Activated naive CD8-positive, alpha-beta T cell treated with anti-CD3 and anti-CD28 coated beads, Interleukin-2, amount 50 U/mL, for 24 hours (primary cell): ENCODE results near the gene FNTB.

Source experiments
- ATAC-seq: fragments of 150-1000 bp; cut with Tn5 transposase; one replicate; pipeline ENCODE4 v1.10.0; 2021
- DNase-seq: peaks from one replicate; pipeline ENCODE4 v3.0.0; 2021
- H3K27ac Mint-ChIP-seq: one replicate; pipeline ENCODE4 v1.8.0; 2021; ENCODE audit warnings: mild to moderate bottlenecking, mixed read lengths
- H3K27me3 Mint-ChIP-seq: one replicate; pipeline ENCODE4 v1.8.0; 2021; ENCODE audit warnings: mixed read lengths
- H3K36me3 Mint-ChIP-seq: one replicate; pipeline ENCODE4 v1.8.0; 2021; ENCODE audit warnings: low read depth, mixed read lengths
- H3K4me1 Mint-ChIP-seq: one replicate; pipeline ENCODE4 v1.8.0; 2021; ENCODE audit warnings: mixed read lengths
- H3K4me3 Mint-ChIP-seq: one replicate; pipeline ENCODE4 v1.8.0; 2021; ENCODE audit warnings: mild to moderate bottlenecking, moderate library complexity, mixed read lengths
- H3K9me3 Mint-ChIP-seq: one replicate; pipeline ENCODE4 v1.8.0; 2021; ENCODE audit warnings: mixed read lengths

Gene FNTB

DNA sequence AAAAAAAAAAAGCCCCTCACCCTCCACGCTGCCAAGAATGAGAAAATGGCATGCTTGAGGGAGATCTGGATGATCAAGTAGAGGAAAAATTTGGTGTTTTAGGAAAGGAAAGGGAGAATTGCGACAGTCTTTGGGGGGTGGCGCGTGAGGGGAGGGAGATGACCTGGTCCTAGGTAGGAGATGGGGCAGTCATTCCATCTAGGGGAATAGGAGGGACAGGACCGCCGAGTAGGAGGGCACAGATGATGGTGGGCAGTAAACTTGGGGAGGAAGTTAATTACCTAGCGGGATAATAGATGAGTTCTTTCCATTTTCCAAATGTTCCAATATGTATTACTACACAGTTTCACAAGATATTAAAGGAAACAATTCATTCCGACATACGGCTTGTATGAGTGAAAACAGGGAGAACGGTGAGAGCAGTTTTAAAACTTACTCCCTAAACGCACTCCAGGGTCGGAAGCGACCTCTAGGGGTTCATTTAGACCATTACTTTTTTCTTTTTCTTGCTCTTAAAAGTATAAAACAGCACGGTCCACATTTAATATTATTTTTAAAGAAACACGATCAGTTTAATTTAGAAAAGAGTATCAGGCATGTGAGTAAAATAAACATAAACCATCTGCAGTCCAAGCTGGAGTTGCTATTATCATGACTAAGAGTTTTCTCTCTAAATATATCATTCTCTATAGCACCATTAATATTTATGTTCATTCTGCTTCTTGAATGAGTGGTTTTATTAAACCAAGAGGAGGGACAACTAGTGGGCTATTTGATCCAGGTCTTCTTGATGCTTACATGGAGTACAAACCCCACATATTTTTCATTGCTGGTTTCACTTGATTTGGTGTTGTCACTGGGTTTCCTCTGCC lies 3.0 kb upstream of the FNTB start:
- ATAC-seq (no peak), DNase-seq (no peak)
- Mint-ChIP-seq H3K9me3 (no peaks in the 10 kb centered on the region), H3K36me3 (peaks cover 2% of the 10 kb centered on the region), H3K27me3 (peaks cover 8% of the 10 kb centered on the region), H3K27ac (no peak overlapping the region), H3K4me3 (peak overlapping the region; percentile 67), H3K4me1 (peaks cover 20% of the 10 kb centered on the region)

DNA sequence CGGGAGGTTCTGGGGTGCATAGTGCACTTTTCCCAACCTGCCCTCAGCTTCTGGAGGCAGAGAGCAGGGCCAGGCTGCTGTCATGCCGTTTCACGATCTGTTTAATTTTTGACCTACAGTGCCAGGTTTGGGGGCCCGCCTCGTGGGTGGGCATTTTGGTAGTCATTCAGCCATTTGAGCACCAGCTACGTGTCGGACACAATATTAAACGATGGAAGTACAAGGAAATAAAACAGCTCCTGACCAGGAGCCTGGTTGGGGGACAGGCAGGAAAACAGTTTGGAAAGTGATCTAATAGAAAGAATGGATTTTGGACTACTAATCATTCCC lies 708 bp downstream of the FNTB start:
- H3K36me3 Mint-ChIP-seq = peaks cover 14% of the 10 kb centered on the region
- DNase-seq (no peak), ATAC-seq (no peak)
- peak overlapping the region; percentile 97 for H3K27ac Mint-ChIP-seq
- no peaks in the 10 kb centered on the region for H3K9me3 Mint-ChIP-seq
- peaks cover 8% of the 10 kb centered on the region for H3K27me3 Mint-ChIP-seq
- H3K4me1 Mint-ChIP-seq = peaks cover 48% of the 10 kb centered on the region
- peak overlapping the region; percentile 91 for H3K4me3 Mint-ChIP-seq

DNA sequence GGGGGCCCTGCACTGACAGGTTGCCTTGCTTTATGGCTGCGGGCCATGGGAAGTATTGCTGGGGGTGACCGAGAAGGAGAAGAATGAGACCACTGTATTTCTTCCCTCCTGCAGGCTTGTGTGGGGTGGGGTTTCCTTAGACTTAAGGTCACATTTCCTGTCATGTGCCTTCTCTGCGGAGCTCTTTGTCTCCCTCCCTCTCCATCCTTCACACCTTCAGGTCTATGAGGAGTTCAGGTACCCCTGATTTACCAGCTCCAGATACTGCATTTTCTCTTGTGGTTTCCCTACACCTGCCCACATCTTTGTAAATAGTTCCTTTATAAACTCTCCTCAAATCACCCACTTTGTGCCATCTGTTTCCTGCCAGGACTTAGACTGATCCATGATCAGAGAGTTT lies 3.6 kb downstream of the FNTB start:
- ATAC-seq (no peak), DNase-seq (no peak)
- Mint-ChIP-seq H3K4me3 (peak overlapping the region; percentile 39), H3K27ac (peak overlapping the region; percentile 17), H3K36me3 (peaks cover 14% of the 10 kb centered on the region), H3K4me1 (peaks cover 47% of the 10 kb centered on the region), H3K9me3 (no peaks in the 10 kb centered on the region), H3K27me3 (no peaks in the 10 kb centered on the region)

DNA sequence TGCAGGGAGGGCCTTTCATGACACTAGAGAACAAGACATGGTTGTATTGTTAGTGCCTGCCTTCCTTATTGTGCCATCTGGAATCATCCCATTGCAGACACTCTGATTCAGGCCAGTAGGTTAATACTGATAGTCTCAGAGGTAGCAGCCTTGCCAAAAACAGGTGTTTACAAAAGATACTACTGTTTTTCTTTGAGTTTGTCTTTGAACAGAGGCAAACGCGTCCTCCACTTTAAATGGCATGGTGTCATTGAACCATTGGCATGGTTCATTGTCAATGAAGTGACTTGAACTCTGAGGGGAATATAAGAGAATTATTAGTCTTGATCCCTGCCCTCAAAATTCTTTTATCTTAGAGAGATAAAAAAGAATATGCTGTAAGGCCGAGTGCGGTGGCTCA lies 4.2 kb downstream of the FNTB start:
- ATAC-seq (no peak), DNase-seq (no peak)
- Mint-ChIP-seq H3K27me3 (no peaks in the 10 kb centered on the region), H3K9me3 (no peaks in the 10 kb centered on the region), H3K4me3 (no peak overlapping the region), H3K27ac (no peak overlapping the region), H3K4me1 (peaks cover 46% of the 10 kb centered on the region), H3K36me3 (peaks cover 14% of the 10 kb centered on the region)

- DNase-seq (no peak), ATAC-seq (no peak)
- H3K9me3 Mint-ChIP-seq = no peaks in the 10 kb centered on the region
- peaks cover 16% of the 10 kb centered on the region for H3K36me3 Mint-ChIP-seq
- H3K27me3 Mint-ChIP-seq = no peaks in the 10 kb centered on the region
- no peak overlapping the region for H3K27ac Mint-ChIP-seq
- peaks cover 45% of the 10 kb centered on the region for H3K4me1 Mint-ChIP-seq
- no peak overlapping the region for H3K4me3 Mint-ChIP-seq
Measured at GRCh38 chr14:64992328-64992885, 5.7 kb downstream of the FNTB start.

- Mint-ChIP-seq H3K4me1 (peaks cover 50% of the 10 kb centered on the region), H3K36me3 (peaks cover 16% of the 10 kb centered on the region), H3K9me3 (no peaks in the 10 kb centered on the region), H3K27me3 (no peaks in the 10 kb centered on the region), H3K4me3 (no peak overlapping the region), H3K27ac (peak overlapping the region; percentile 37)
- ATAC-seq (no peak), DNase-seq (no peak)
Measured at GRCh38 chr14:64993266-64993930, 6.7 kb downstream of the FNTB start.

DNA sequence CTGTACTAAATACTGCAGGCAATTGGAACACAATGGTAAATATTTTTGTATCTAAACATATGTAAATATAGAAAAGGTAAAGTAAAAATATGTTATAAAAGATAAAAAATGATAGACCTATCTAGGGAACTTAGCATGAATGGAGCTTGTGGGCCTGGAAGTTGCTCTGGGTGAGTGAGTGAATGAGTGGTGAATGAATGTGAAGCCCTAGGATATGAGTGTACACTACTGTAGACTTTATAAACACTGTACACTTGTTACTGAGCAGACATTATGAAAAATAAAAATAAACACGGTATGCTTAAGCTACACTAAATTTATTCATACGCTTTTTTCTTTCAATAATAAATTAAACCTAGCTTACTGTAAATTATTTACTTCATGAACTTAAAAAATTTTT lies 7.8 kb downstream of the FNTB start:
- peaks cover 53% of the 10 kb centered on the region for H3K4me1 Mint-ChIP-seq
- H3K36me3 Mint-ChIP-seq = peaks cover 8% of the 10 kb centered on the region
- H3K27me3 Mint-ChIP-seq = no peaks in the 10 kb centered on the region
- DNase-seq = no peak
- no peak overlapping the region for H3K4me3 Mint-ChIP-seq
- no peaks in the 10 kb centered on the region for H3K9me3 Mint-ChIP-seq
- ATAC-seq = no peak
- no peak overlapping the region for H3K27ac Mint-ChIP-seq

- H3K27me3 Mint-ChIP-seq = no peaks in the 10 kb centered on the region
- H3K9me3 Mint-ChIP-seq = no peaks in the 10 kb centered on the region
- ATAC-seq (no peak), DNase-seq (no peak)
- peaks cover 46% of the 10 kb centered on the region for H3K4me1 Mint-ChIP-seq
- H3K27ac Mint-ChIP-seq = no peak overlapping the region
- no peak overlapping the region for H3K4me3 Mint-ChIP-seq
- peaks cover 4% of the 10 kb centered on the region for H3K36me3 Mint-ChIP-seq
Measured at GRCh38 chr14:64995291-64995690, 8.6 kb downstream of the FNTB start.

GRCh38 chr14:64997108-64997794 lies 10.6 kb downstream of the FNTB start:
- peaks cover 42% of the 10 kb centered on the region for H3K4me1 Mint-ChIP-seq
- no peaks in the 10 kb centered on the region for H3K9me3 Mint-ChIP-seq
- H3K27ac Mint-ChIP-seq = no peak overlapping the region
- no peak overlapping the region for H3K4me3 Mint-ChIP-seq
- DNase-seq (no peak), ATAC-seq (no peak)
- peaks cover 1% of the 10 kb centered on the region for H3K36me3 Mint-ChIP-seq
- no peaks in the 10 kb centered on the region for H3K27me3 Mint-ChIP-seq

GRCh38 chr14:64998455-64998931 lies 11.8 kb downstream of the FNTB start:
- Mint-ChIP-seq H3K27ac (peak overlapping the region; percentile 73), H3K27me3 (no peaks in the 10 kb centered on the region), H3K36me3 (peaks cover 1% of the 10 kb centered on the region), H3K4me3 (no peak overlapping the region), H3K4me1 (peaks cover 47% of the 10 kb centered on the region), H3K9me3 (no peaks in the 10 kb centered on the region)
- peak; percentile 60 for ATAC-seq
- DNase-seq = no peak

DNA sequence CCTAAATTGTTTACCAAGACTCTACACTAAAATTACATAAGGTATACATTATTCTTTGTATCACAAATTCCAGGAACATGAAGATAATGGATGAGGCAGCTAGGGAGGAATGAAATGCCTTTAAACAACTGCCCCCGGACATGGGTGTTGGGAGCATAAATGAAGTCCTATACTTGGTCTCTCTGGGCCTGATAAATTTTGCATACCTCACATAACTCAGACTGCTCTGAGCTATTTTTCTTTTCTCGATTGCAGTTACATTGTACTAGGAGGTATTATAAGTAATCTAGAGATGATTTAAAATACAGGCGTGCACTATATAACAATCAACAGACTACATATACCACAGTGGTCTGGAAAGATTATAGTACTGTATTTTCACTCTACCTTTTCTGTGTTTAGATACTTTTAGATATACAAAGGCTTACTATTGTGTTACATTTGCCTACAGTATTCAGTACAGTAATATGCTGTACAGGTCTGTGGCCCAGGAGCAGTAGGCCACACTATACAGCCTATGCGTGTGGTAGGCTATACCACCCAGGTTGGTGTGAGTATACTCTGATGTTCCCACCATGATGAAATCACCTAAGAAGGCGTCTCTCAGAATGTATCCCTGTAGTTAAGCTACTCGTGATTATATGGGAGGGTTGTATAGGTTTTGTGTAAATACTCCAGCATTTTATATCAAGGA lies 14.3 kb downstream of the FNTB start:
- Mint-ChIP-seq H3K27me3 (no peaks in the 10 kb centered on the region), H3K27ac (no peak overlapping the region), H3K4me3 (no peak overlapping the region), H3K36me3 (peaks cover 8% of the 10 kb centered on the region), H3K4me1 (peaks cover 55% of the 10 kb centered on the region), H3K9me3 (no peaks in the 10 kb centered on the region)
- DNase-seq = no peak
- no peak for ATAC-seq

DNA sequence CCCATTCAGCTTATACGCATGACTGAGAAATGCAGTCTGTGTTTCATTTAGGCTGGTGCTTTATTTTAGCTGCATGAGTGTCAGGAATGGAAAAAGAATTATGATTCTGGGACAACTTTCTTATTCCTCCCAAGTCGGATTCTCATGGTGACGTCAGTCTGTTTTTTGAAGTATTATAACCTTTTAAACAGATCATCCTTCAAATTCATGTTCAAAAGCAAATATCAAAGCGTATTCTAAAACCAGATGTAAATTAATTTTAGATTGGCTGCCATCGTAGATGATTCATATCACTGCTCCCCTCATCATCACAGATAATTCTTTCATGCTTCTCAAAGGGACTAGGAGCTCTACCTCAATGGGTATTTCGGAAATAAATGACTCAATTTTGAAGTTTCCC lies 15.0 kb downstream of the FNTB start:
- Mint-ChIP-seq H3K4me1 (peaks cover 55% of the 10 kb centered on the region), H3K36me3 (peaks cover 10% of the 10 kb centered on the region)
- no peak for ATAC-seq

DNA sequence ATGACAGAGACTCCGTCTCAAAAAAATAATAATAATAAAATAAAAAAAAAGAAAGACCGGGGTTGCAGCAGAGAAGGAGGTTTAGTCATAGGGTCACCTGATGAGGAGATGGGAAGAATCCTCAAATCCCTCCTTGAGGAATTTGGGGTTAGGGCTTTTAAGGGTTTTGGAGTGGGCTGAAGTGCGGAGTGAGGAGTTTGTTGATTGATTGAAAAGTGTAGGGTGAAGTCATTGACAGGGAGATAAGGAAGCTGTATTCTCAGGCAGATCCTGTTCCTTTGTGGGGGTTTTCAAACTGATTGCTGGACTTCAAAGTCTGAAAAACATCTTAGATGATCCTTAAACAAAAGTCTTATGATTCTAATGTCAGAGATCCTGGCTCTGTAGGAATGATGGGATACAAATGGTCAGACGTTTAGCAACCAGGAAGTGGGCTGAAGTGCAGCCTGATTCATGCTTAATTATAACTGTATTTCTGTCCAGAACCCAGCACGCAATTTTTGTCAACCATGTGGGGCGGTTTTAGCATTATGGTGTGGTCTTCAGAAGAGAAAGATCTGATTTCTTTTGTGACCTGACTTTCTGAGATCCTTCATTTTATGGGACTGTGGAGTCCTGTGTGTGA lies 16.0 kb downstream of the FNTB start:
- H3K4me1 Mint-ChIP-seq = peaks cover 46% of the 10 kb centered on the region
- no peak overlapping the region for H3K4me3 Mint-ChIP-seq
- ATAC-seq (no peak), DNase-seq (no peak)
- H3K27ac Mint-ChIP-seq = peak overlapping the region; percentile 40
- peaks cover 9% of the 10 kb centered on the region for H3K36me3 Mint-ChIP-seq
- H3K27me3 Mint-ChIP-seq = no peaks in the 10 kb centered on the region
- H3K9me3 Mint-ChIP-seq = no peaks in the 10 kb centered on the region

More for the DNA sequence above, 15.0 kb downstream of the FNTB start:
- no peak for DNase-seq
- no peaks in the 10 kb centered on the region for H3K27me3 Mint-ChIP-seq
- H3K9me3 Mint-ChIP-seq = no peaks in the 10 kb centered on the region
- no peak overlapping the region for H3K4me3 Mint-ChIP-seq
- no peak overlapping the region for H3K27ac Mint-ChIP-seq

GRCh38 chr14:65003394-65003793 lies 16.7 kb downstream of the FNTB start:
- no peak for DNase-seq
- Mint-ChIP-seq H3K27ac (peak overlapping the region; percentile 40), H3K4me1 (peaks cover 40% of the 10 kb centered on the region), H3K4me3 (no peak overlapping the region), H3K36me3 (peaks cover 9% of the 10 kb centered on the region), H3K27me3 (no peaks in the 10 kb centered on the region), H3K9me3 (no peaks in the 10 kb centered on the region)
- ATAC-seq = peak; percentile 39
